ENCODE results near the gene CUTA. TPM values are rescaled to one million over a fixed set of nuclear protein-coding genes. Genes with fewer than 3 reads are reported as not detected.
"Not testable (repeated sequence)": the region's sequence is repeated elsewhere in the genome, so short reads cannot be mapped to it uniquely, and the experiment has no call there.

The CUTA gene
- total RNA-seq, 2 experiments from 2014 or later = 190 to 198 TPM

GRCh38 chr6:33373960-33374910 lies 43.7 kb downstream of the CUTA start:
- H3K27me3 Mint-ChIP-seq = no peaks in the 10 kb centered on the region
- no peaks in the 10 kb centered on the region for H3K9me3 Mint-ChIP-seq
- no peak overlapping the region for H3K4me3 Mint-ChIP-seq
- intact Hi-C loops (cut with micrococcal nuclease) = no loop called here
- ChIA-PET CTCF (interaction anchor here (0.6 to 1.3 kb wide), 5 partner anchors 10 to 1219 kb away, joined by 3 to 4 read pairs (median 3); no protein-coding TSS in a partner anchor), POLR2A (no interaction called here)
- no peak for DNase-seq
- no peaks in the 10 kb centered on the region for H3K36me3 Mint-ChIP-seq
- H3K4me1 Mint-ChIP-seq (ENCODE audit: low read depth) = peaks cover 8% of the 10 kb centered on the region
- H3K27ac Mint-ChIP-seq = no peak overlapping the region

DNA sequence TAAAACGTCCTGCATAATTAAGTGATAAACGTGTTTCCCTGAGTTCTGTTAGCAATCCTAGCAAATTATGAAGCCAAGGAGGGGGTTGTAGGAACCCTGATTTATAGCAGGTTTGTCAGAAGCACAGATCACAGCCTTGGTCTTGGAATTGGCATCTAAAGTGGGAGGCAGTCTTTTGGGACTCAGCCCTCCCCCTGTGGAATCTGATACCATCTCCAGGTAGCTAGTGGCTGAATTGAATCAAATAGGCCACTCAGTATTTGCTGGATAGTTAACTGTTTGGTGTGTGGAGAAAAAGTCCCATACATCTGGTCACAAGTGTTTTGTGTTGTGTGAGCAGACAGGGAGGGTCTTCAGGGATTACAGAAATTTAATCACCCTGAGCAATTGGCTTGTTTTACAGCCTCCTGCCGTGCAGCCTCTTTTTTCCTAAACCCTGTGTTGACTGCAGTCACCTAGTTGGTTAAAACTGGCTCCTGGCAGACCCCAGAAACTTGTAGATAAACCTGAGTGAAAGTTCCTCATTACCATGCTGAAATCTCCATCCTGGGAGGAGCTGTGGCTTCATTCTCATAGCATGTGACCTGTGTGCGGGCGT lies 45.3 kb downstream of the CUTA start:
- H3K4me3 Mint-ChIP-seq = no peak overlapping the region
- H3K4me1 Mint-ChIP-seq (ENCODE audit: low read depth) = peaks cover 8% of the 10 kb centered on the region
- no peaks in the 10 kb centered on the region for H3K9me3 Mint-ChIP-seq
- intact Hi-C loops (cut with micrococcal nuclease) = no loop called here
- no peak for DNase-seq
- H3K36me3 Mint-ChIP-seq = no peaks in the 10 kb centered on the region
- ChIA-PET CTCF (no interaction called here), POLR2A (no interaction called here)
- H3K27ac Mint-ChIP-seq = no peak overlapping the region
- H3K27me3 Mint-ChIP-seq = no peaks in the 10 kb centered on the region

GRCh38 chr6:33371901-33372300 lies 46.0 kb downstream of the CUTA start:
- H3K36me3 Mint-ChIP-seq; H3K9me3 Mint-ChIP-seq; H3K4me3 Mint-ChIP-seq; intact Hi-C loops (cut with micrococcal nuclease); H3K4me1 Mint-ChIP-seq (ENCODE audit: low read depth); DNase-seq; POLR2A ChIA-PET; H3K27me3 Mint-ChIP-seq; H3K27ac Mint-ChIP-seq; CTCF ChIA-PET: not testable (repeated sequence)

DNA sequence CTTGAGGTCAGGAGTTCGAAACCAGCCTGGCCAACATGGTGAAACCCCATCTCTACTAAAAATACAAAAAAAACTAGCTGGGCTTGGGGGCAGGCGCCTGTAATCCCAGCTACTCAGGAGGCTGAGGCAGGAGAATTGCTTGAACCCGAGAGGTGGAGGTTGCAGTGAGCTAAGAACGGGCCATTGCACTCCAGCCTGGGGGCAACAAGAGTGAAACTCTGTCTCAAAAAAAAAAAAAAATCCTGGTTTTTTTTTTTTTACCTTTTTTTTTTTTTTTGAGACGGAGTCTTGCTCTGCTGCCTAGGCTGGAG lies 50.2 kb downstream of the CUTA start:
- H3K36me3 Mint-ChIP-seq; CTCF ChIA-PET; H3K27ac Mint-ChIP-seq; intact Hi-C loops (cut with micrococcal nuclease); H3K4me3 Mint-ChIP-seq; H3K4me1 Mint-ChIP-seq (ENCODE audit: low read depth); DNase-seq; H3K9me3 Mint-ChIP-seq; H3K27me3 Mint-ChIP-seq: not testable (repeated sequence)
- POLR2A ChIA-PET = interaction anchor here (0.6 kb wide), 1 partner anchor 34 kb away, joined by 3 read pairs; no protein-coding TSS in a partner anchor

DNA sequence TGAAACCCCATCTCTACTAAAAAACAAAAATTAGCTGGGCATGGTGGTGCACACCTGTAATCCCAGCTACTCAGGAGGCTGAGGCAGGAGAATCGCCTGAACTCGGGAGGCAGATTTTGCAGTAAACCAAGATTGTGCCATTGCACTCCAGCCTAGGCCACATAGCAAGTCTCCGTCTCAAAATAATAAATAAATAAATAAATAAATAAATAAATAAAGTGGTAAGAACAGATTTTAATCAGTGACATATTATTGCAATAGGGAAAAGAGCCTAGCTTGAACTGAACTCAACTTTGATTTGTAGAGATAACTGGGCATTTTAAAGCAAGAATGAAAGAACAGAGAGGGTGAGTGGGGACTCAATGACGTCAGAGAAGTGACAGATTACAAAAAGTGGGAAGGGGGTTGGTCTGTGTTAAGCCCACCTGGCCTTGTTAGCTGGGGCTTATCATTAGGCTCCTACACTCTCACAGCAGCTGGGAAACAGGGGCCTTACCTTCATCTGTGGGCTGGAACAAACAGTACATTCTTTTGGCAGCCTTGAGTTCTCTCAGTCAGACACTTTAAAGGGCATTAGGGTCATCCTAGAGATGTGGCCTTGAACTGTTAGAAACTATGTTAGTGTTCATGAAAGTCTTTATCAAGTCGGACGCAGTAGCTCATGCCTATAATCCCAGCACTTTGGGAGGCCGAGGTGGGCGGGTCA lies 50.7 kb downstream of the CUTA start:
- Mint-ChIP-seq H3K27me3 (no peaks in the 10 kb centered on the region), H3K4me3 (no peak overlapping the region), H3K9me3 (no peaks in the 10 kb centered on the region), H3K4me1 (ENCODE audit: low read depth) (no peaks in the 10 kb centered on the region), H3K36me3 (no peaks in the 10 kb centered on the region), H3K27ac (no peak overlapping the region)
- ChIA-PET POLR2A (interaction anchor here (0.6 kb wide), 1 partner anchor 33 kb away, joined by 3 read pairs; no protein-coding TSS in a partner anchor), CTCF (no interaction called here)
- DNase-seq = no peak
- intact Hi-C loops (cut with micrococcal nuclease) = no loop called here

Small RNA genes within 50 kb of the gene (microRNA-seq; reads per million reads assigned to microRNA genes)
- not detected for gene MIR5004 (ENCODE audit: borderline microRNAs expressed, borderline number of aligned reads, borderline replicate concordance)

Other genes starting within 250 kb of the CUTA start
- gene COL11A2, start 225.6 kb downstream of the CUTA start, total RNA-seq = 1 to 10 TPM in 1 of 2 experiments, under 1 TPM in 1; 0.69 to 1.0 TPM
- gene RXRB, start 217.4 kb downstream of the CUTA start, total RNA-seq = 10 to 100 TPM; 40.9 to 41.4 TPM
- 10 to 100 TPM; 42.0 to 45.7 TPM for gene SLC39A7, start 217.2 kb downstream of the CUTA start, total RNA-seq
- 10 to 100 TPM; 35.3 to 36.1 TPM for gene HSD17B8, start 213.5 kb downstream of the CUTA start, total RNA-seq
- 10 to 100 TPM; 25.4 to 28.4 TPM for gene RING1, start 209.6 kb downstream of the CUTA start, total RNA-seq
- 10 to 100 TPM; 32.7 to 33.7 TPM for gene VPS52, start 146.2 kb downstream of the CUTA start, total RNA-seq
- 1,000 to 10,000 TPM; 4,372 to 4,391 TPM for gene RPS18, start 146.0 kb downstream of the CUTA start, total RNA-seq
- gene B3GALT4, start 141.0 kb downstream of the CUTA start, total RNA-seq = 1 to 10 TPM; 5.9 to 6.7 TPM
- 10 to 100 TPM; 59.4 to 60.7 TPM for gene WDR46, start 128.9 kb downstream of the CUTA start, total RNA-seq
- gene PFDN6, start 128.5 kb downstream of the CUTA start, total RNA-seq = 10 to 100 TPM; 78.5 to 90.9 TPM
- gene RGL2, start 119.2 kb downstream of the CUTA start, total RNA-seq = 10 to 100 TPM; 24.6 to 26.0 TPM
- gene TAPBP, start 104.0 kb downstream of the CUTA start, total RNA-seq = 100 to 1,000 TPM; 202 to 213 TPM
- 10 to 100 TPM; 11.0 to 12.1 TPM for gene ZBTB22, start 100.4 kb downstream of the CUTA start, total RNA-seq
- gene DAXX, start 95.1 kb downstream of the CUTA start, total RNA-seq = 10 to 100 TPM; 60.5 to 64.1 TPM
- gene KIFC1, start 26.3 kb downstream of the CUTA start, total RNA-seq = 100 to 1,000 TPM in 1 of 2 experiments, 10 to 100 TPM in 1; 94.6 to 103 TPM
- 10 to 100 TPM; 32.4 to 42.3 TPM for gene PHF1, start 7.1 kb downstream of the CUTA start, total RNA-seq
- gene SYNGAP1, start 2.0 kb upstream of the CUTA start, total RNA-seq = 10 to 100 TPM; 34.3 to 35.8 TPM
- gene ZBTB9, start 36.5 kb upstream of the CUTA start, total RNA-seq = 10 to 100 TPM in 1 of 2 experiments, 1 to 10 TPM in 1; 9.7 to 10.1 TPM
- 10 to 100 TPM; 56.3 to 57.7 TPM for gene BAK1, start 162.2 kb upstream of the CUTA start, total RNA-seq
- gene ITPR3, start 203.2 kb upstream of the CUTA start, total RNA-seq = 10 to 100 TPM; 41.6 to 45.6 TPM

All from activated CD4-positive, alpha-beta memory T cell treated with anti-CD3 and anti-CD28 coated beads for 36 hours (primary cell).